H1 (cell line): Measurements from ENCODE around the gene PNPLA1. TPM values are rescaled to one million over a fixed set of nuclear protein-coding genes. Genes with fewer than 3 reads are reported as not detected.

Experiments
- CTCF ChIA-PET: fragments of 300-600 bp; sonication (Branson Sonifier 250); formaldehyde crosslinking; loops from one replicate; lab custom pipeline; 2021; ENCODE audit not compliant: partially characterized antibody; lab: Charles Lee
- POLR2A ChIA-PET: fragments of 300-600 bp; sonication (Branson Sonifier 250); formaldehyde crosslinking; loops from one replicate; lab custom pipeline; 2021; ENCODE audit warnings: inconsistent platforms; ENCODE audit not compliant: partially characterized antibody; lab: Charles Lee
- DNase-seq, 2 experiments: peaks; one replicate each; pipeline versions ENCODE4 v3.0.0 to v3.0.0-alpha.2; 2010 to 2022; ENCODE audit warnings: low spot score in 2 of 2, low read depth in 1 of 2, mixed read lengths in 1 of 2
- FAIRE-seq: peaks from 2 replicates; lab custom pipeline; 2011; peaks lifted over from hg19 to GRCh38; lab: Jason Lieb, UNC
- H2AFZ ChIP-seq: 2 replicates; pipeline ENCODE4 v1.8.1; 2012; ENCODE audit warnings: low read length, inconsistent platforms
- H2AK5ac ChIP-seq: 2 replicates; pipeline ENCODE4 v1.6.1; 2013; ENCODE audit warnings: low read depth, low read length
- H2BK120ac ChIP-seq: replicated peaks from 2 replicates; pipeline ENCODE3; 2013; ENCODE audit warnings: low read depth, low read length, inconsistent platforms
- H2BK12ac ChIP-seq: 2 replicates; pipeline ENCODE4 v1.6.1; 2013; ENCODE audit warnings: low read depth, low read length
- H2BK15ac ChIP-seq: 2 replicates; pipeline ENCODE4 v1.6.1; 2013; ENCODE audit warnings: low read length
- H2BK20ac ChIP-seq: 2 replicates; pipeline ENCODE4 v1.6.1; 2013; ENCODE audit warnings: low read length
- H2BK5ac ChIP-seq: 2 replicates; pipeline ENCODE4 v1.6.1; 2013; ENCODE audit warnings: low read depth, low read length
- H3K14ac ChIP-seq: 2 replicates; pipeline ENCODE4 v1.6.1; 2013; ENCODE audit warnings: inconsistent platforms; ENCODE audit not compliant: insufficient read length
- H3K18ac ChIP-seq: 2 replicates; pipeline ENCODE4 v1.6.1; 2013; ENCODE audit warnings: low read length; ENCODE audit errors: extremely low read depth
- H3K23ac ChIP-seq: 2 replicates; pipeline ENCODE4 v1.6.1; 2013; ENCODE audit warnings: inconsistent platforms; ENCODE audit not compliant: insufficient read length
- H3K23me2 ChIP-seq: 2 replicates; pipeline ENCODE4 v1.6.1; 2013; ENCODE audit warnings: low read depth, low read length
- H3K27ac ChIP-seq: 2 replicates; pipeline ENCODE4 v1.6.1; 2011; ENCODE audit warnings: low read depth, low read length, inconsistent platforms
- H3K27me3 ChIP-seq, 4 experiments: replicated peaks in 1 of 4; 1 replicate in 1 of 4; 2 replicates in 3 of 4; pipeline versions ENCODE4 v1.6.1 to v1.8.1; 2011 to 2013; ENCODE audit warnings: low read length in 3 of 4, mild to moderate bottlenecking in 3 of 4, inconsistent platforms in 2 of 4, mixed read lengths in 2 of 4, moderate library complexity in 1 of 4; ENCODE audit not compliant: control insufficient read depth in 3 of 4, insufficient read depth in 3 of 4; ENCODE audit errors: extremely low read depth in 1 of 4
- H3K36me3 ChIP-seq, 4 experiments: 2 replicates each; pipeline versions ENCODE4 v1.6.1 to v1.8.1; 2011 to 2013; ENCODE audit warnings: mild to moderate bottlenecking in 4 of 4, low read length in 3 of 4, moderate library complexity in 2 of 4, control low read depth in 1 of 4, inconsistent platforms in 1 of 4; ENCODE audit not compliant: insufficient read depth in 4 of 4, control insufficient read depth in 2 of 4
- H3K4ac ChIP-seq: replicated peaks from 2 replicates; pipeline ENCODE3; 2013; ENCODE audit warnings: low read length, low read depth, mixed read lengths, inconsistent platforms; ENCODE audit not compliant: insufficient read length
- H3K4me1 ChIP-seq, 4 experiments: replicated peaks in 1 of 4; 1 replicate in 1 of 4; 2 replicates in 3 of 4; pipeline versions ENCODE4 v1.6.1 to v1.8.1; 2011 to 2013; ENCODE audit warnings: low read length in 3 of 4, inconsistent platforms in 2 of 4, mixed read lengths in 1 of 4; ENCODE audit not compliant: insufficient read depth in 4 of 4, control insufficient read depth in 3 of 4
- H3K4me2 ChIP-seq, 2 experiments: 2 replicates each; pipeline versions ENCODE4 v1.6.1 to v1.8.1; 2011 to 2013; ENCODE audit warnings: low read depth in 2 of 2, low read length in 2 of 2, control low read depth in 1 of 2, inconsistent platforms in 1 of 2, mild to moderate bottlenecking in 1 of 2; ENCODE audit not compliant: insufficient read depth in 1 of 2
- H3K4me3 ChIP-seq, 4 experiments: fragments of 200-600, 300-600 bp in 1 of 4; sonication (generic), shearing (Covaris generic), sonication (Bioruptor Twin) in 1 of 4; 2 replicates each; pipeline versions ENCODE4 v1.5.1 to v1.8.1; 2011 to 2016; ENCODE audit warnings: low read length in 4 of 4, low read depth in 3 of 4, control low read depth in 2 of 4, inconsistent platforms in 2 of 4, mild to moderate bottlenecking in 2 of 4, mixed read lengths in 1 of 4, moderate library complexity in 1 of 4; ENCODE audit not compliant: insufficient read depth in 2 of 4; ENCODE audit errors: extremely low read depth in 1 of 4
- H3K56ac ChIP-seq: replicated peaks from 2 replicates; pipeline ENCODE3; 2013; ENCODE audit warnings: low read depth, mild to moderate bottlenecking, mixed read lengths, low read length, inconsistent platforms; ENCODE audit not compliant: insufficient read length
- H3K79me1 ChIP-seq: 2 replicates; pipeline ENCODE4 v1.6.1; 2013; ENCODE audit warnings: low read depth, low read length, control low read depth
- H3K79me2 ChIP-seq, 2 experiments: 2 replicates each; pipeline versions ENCODE4 v1.6.1 to v1.8.1; 2012 to 2013; ENCODE audit warnings: low read length in 2 of 2, mild to moderate bottlenecking in 2 of 2, inconsistent platforms in 1 of 2; ENCODE audit not compliant: insufficient read depth in 2 of 2, control insufficient read depth in 1 of 2
- H3K9ac ChIP-seq, 4 experiments: replicated peaks in 1 of 4; 1 replicate in 1 of 4; 2 replicates in 3 of 4; pipeline versions ENCODE4 v1.6.1 to v1.8.1; 2011 to 2013; ENCODE audit warnings: low read depth in 3 of 4, low read length in 3 of 4, control low read depth in 2 of 4, mild to moderate bottlenecking in 2 of 4, moderate library complexity in 2 of 4, inconsistent platforms in 1 of 4; ENCODE audit errors: extremely low read depth in 1 of 4
- H3K9me3 ChIP-seq, 2 experiments: 2 replicates each; pipeline versions ENCODE4 v1.6.1 to v1.8.1; 2012 to 2013; ENCODE audit warnings: mild to moderate bottlenecking in 2 of 2, moderate library complexity in 2 of 2, control low read depth in 1 of 2, inconsistent platforms in 1 of 2, low read depth in 1 of 2, low read length in 1 of 2, mixed read lengths in 1 of 2; ENCODE audit not compliant: insufficient read depth in 2 of 2
- H4K20me1 ChIP-seq, 2 experiments: replicated peaks in 1 of 2; 2 replicates each; pipeline versions ENCODE3 to v1.8.1; 2011 to 2013; ENCODE audit warnings: inconsistent platforms in 2 of 2, low read length in 2 of 2, mild to moderate bottlenecking in 1 of 2; ENCODE audit not compliant: insufficient read depth in 2 of 2, control insufficient read depth in 1 of 2
- H4K5ac ChIP-seq: 2 replicates; pipeline ENCODE4 v1.6.1; 2013; ENCODE audit warnings: low read length, low read depth, mixed read lengths, inconsistent platforms; ENCODE audit not compliant: insufficient read length
- H4K8ac ChIP-seq: 2 replicates; pipeline ENCODE4 v1.8.0; 2013; ENCODE audit warnings: mild to moderate bottlenecking, moderate library complexity, low read length, inconsistent platforms; ENCODE audit not compliant: insufficient read depth; ENCODE audit errors: extremely low read depth
- H4K91ac ChIP-seq: replicated peaks from 2 replicates; pipeline ENCODE3; 2013; ENCODE audit warnings: low read length, mixed read lengths, inconsistent platforms; ENCODE audit not compliant: insufficient read length
- CHD2 ChIP-seq: IDR thresholded peaks from 2 replicates; pipeline ENCODE4 v1.6.1; 2012; ENCODE audit warnings: low read length, improper control_type of control experiment
- EZH2 ChIP-seq: fragments of 200-600 bp; sonication (generic); IDR thresholded peaks from 2 replicates; pipeline ENCODE4 v1.7.1; 2012; ENCODE audit warnings: low read depth, mild to moderate bottlenecking, moderate library complexity, low read length, inconsistent platforms; ENCODE audit not compliant: severe bottlenecking
- FOSL1 ChIP-seq: IDR thresholded peaks from 2 replicates; pipeline ENCODE4 v1.6.1; 2011; ENCODE audit warnings: mild to moderate bottlenecking, low read depth, low read length, moderate library complexity; ENCODE audit not compliant: insufficient read depth
- HDAC6 ChIP-seq: IDR thresholded peaks from one replicate; pipeline ENCODE4 v1.7.1; 2012; ENCODE audit warnings: low read depth, mild to moderate bottlenecking, inconsistent platforms, low read length, moderate library complexity
- KDM5A ChIP-seq: fragments of 200-600 bp; IDR thresholded peaks from 2 replicates; pipeline ENCODE4 v1.7.1; 2012; ENCODE audit warnings: mild to moderate bottlenecking, low read length, inconsistent platforms, mixed read lengths
- RFX5 ChIP-seq: IDR thresholded peaks from 2 replicates; pipeline ENCODE4 v1.6.1; 2011; ENCODE audit warnings: low read depth, low read length, improper control_type of control experiment, borderline replicate concordance
- RNF2 ChIP-seq: fragments of 200-900, 300-1000 bp; sonication (generic); IDR thresholded peaks from 2 replicates; pipeline ENCODE4 v1.7.1; 2016; ENCODE audit warnings: borderline replicate concordance, low read depth, mild to moderate bottlenecking, antibody characterized with exemption, low read length; ENCODE audit not compliant: poor library complexity, severe bottlenecking; ENCODE audit errors: missing control alignments
- SP2 ChIP-seq: IDR thresholded peaks from 2 replicates; pipeline ENCODE4 v1.6.1; 2012; ENCODE audit warnings: mild to moderate bottlenecking, low read length, inconsistent platforms
- SRF ChIP-seq: IDR thresholded peaks from 2 replicates; pipeline ENCODE4 v1.6.1; 2011; ENCODE audit warnings: mild to moderate bottlenecking, low read depth, low read length, moderate library complexity
- TBP ChIP-seq: IDR thresholded peaks from 2 replicates; pipeline ENCODE4 v1.6.1; 2011; ENCODE audit warnings: low read depth, low read length, improper control_type of control experiment
- WGBS, 2 experiments: shearing (Covaris generic) in 1 of 2; methylation state at CpG; one replicate each; pipeline versions ENCODE4 v1.1.6 to v1.1.7; 2013 to 2015; ENCODE audit warnings: low lambda C conversion rate in 2 of 2, mixed read lengths in 2 of 2, inconsistent platforms in 1 of 2, low coverage in 1 of 2, missing lambda C conversion rate in 1 of 2; ENCODE audit not compliant: insufficient replicate concordance in 2 of 2, insufficient coverage in 1 of 2, insufficient read length in 1 of 2; ENCODE audit errors: extremely low coverage in 1 of 2, missing lambda C conversion rate in 1 of 2; 5-methylcytosine and 5-hydroxymethylcytosine counted together
- polyA plus RNA-seq, 7 experiments: library from polyadenylated mRNA; depleted of rRNA in 3 of 7; stranded (reverse) in 5 of 7; unstranded in 2 of 7; fragments of >200 nt in 5 of 7; fragments of 200-250 nt in 2 of 7; gene quantifications; 1 replicate in 5 of 7; 2 replicates in 1 of 7; 4 replicates in 1 of 7; pipeline versions ENCODE4 v1.2.1 to v1.2.3, GENCODE V29; 2011 to 2013; ENCODE audit warnings: missing spikeins in 2 of 7, mixed read lengths in 2 of 7
- total RNA-seq: library from RNA; stranded (reverse); fragmentation: NEBNext Ultra II Directional; extraction: Animal tissue kit (Norgen Biotek cat#: 25700); gene quantifications from 2 replicates; pipeline ENCODE4 v1.2.1, GENCODE V29; 2021

The PNPLA1 gene
- total and polyA plus RNA-seq, 2 of the 8 experiments (the other 6 are each of a cell fraction or from before 2014, with no cell fraction given) = not detected

DNA sequence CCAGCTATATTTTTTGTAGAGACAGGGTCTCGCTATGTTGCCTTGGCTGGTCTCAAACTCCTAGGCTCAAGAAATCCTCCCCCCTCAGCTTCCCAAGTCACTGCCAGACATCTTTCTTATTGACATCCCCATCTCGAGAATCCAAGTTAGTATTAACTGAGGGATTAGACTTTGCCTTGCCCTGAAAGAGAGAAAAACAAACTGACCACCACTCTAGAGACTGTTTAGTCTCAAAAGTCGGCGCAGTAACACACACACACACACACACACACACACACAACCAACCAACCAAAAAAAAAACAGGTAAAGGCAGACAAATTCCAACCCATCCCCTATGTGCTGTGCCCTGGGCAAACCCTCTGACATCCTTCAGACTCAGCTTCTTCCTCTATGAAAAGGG lies 27.2 kb upstream of the PNPLA1 start:
- no peak overlapping the region for H3K23ac ChIP-seq
- H3K14ac ChIP-seq = no peak overlapping the region
- no peaks in the 10 kb centered on the region; a peak in 1 of 7 replicates for H3K27me3 ChIP-seq
- DNase-seq (no peak), FAIRE-seq (no peak)
- H2BK12ac ChIP-seq = no peak overlapping the region
- no peaks in the 10 kb centered on the region for H3K36me3 ChIP-seq
- H3K4me1 ChIP-seq = peaks cover 6 to 16% (median 12%) of the 10 kb centered on the region in 4 experiments
- 91% methylated on average over 4 of the region's 4 CpGs; no CpG with 5 or more reads in 1 of the 2 experiments for WGBS, 2 experiments
- no peaks in the 10 kb centered on the region for H3K79me1 ChIP-seq
- no peak for TF ChIP-seq TBP
- TF ChIP-seq SRF = no peak
- no peak for TF ChIP-seq EZH2
- TF ChIP-seq RNF2 = no peak
- no peak for TF ChIP-seq SP2
- no peak for TF ChIP-seq HDAC6
- TF ChIP-seq RFX5 = no peak
- no peak for TF ChIP-seq CHD2
- TF ChIP-seq FOSL1 = no peak
- TF ChIP-seq KDM5A = no peak
- no peak overlapping the region for H2AK5ac ChIP-seq
- H3K4ac ChIP-seq = no peak overlapping the region
- H3K27ac ChIP-seq = no peak overlapping the region; the same call in 1 of the 2 replicates
- no peak overlapping the region for H2AFZ ChIP-seq
- H4K91ac ChIP-seq = no peak overlapping the region
- no peak overlapping the region for H4K8ac ChIP-seq
- no peak overlapping the region for H3K4me3 ChIP-seq
- H2BK5ac ChIP-seq = no peak overlapping the region
- no peak overlapping the region for H2BK120ac ChIP-seq
- no peaks in the 10 kb centered on the region for H3K9me3 ChIP-seq
- no peak overlapping the region for H3K4me2 ChIP-seq
- H4K5ac ChIP-seq = no peak overlapping the region
- no peak overlapping the region for H3K56ac ChIP-seq
- H2BK15ac ChIP-seq = no peak overlapping the region
- no peak overlapping the region for H3K9ac ChIP-seq
- POLR2A ChIA-PET = interaction anchor here (0.5 to 1.7 kb wide), 2 partner anchors 10 to 60 kb away, joined by 3 to 5 read pairs; no protein-coding TSS in a partner anchor
- H3K23me2 ChIP-seq = peaks cover 2% of the 10 kb centered on the region
- H2BK20ac ChIP-seq = no peak overlapping the region
- H4K20me1 ChIP-seq = no peaks in the 10 kb centered on the region
- no peak overlapping the region for H3K18ac ChIP-seq
- CTCF ChIA-PET = interaction anchor here (1.0 to 1.6 kb wide), 4 partner anchors 29 to 103 kb away, joined by 3 to 5 read pairs (median 4); no protein-coding TSS in a partner anchor
- no peaks in the 10 kb centered on the region for H3K79me2 ChIP-seq
